Kidney (tissue), 14 donors: ENCODE measurements around the gene VPS35L. TPM values are rescaled to one million over a fixed set of nuclear protein-coding genes. Genes with fewer than 3 reads are reported as not detected.

Experiments used
- DNase-seq, 5 donors: peaks; one replicate each; pipeline ENCODE4 v3.0.0-alpha.2; 2013 to 2020
- FAIRE-seq: peaks from 2 replicates; lab custom pipeline; 2012; peaks lifted over from hg19 to GRCh38; lab: Jason Lieb, UNC
- H3K27ac ChIP-seq, 2 donors: one replicate each; pipeline ENCODE4 v1.7.0; 2013; ENCODE audit warnings: low read depth in 2 of 2, low read length in 2 of 2, inconsistent platforms in 1 of 2
- H3K27me3 ChIP-seq: one replicate; pipeline ENCODE4 v1.7.1; 2013; ENCODE audit warnings: low read length, inconsistent platforms; ENCODE audit not compliant: control insufficient read depth, insufficient read depth
- H3K36me3 ChIP-seq, 3 donors: one replicate each; pipeline versions ENCODE4 v1.7.0 to v1.7.1; 2013; ENCODE audit warnings: low read length in 3 of 3, control low read depth in 1 of 3, inconsistent platforms in 1 of 3; ENCODE audit not compliant: insufficient read depth in 3 of 3, control insufficient read depth in 2 of 3
- H3K4me1 ChIP-seq, 3 donors: one replicate each; pipeline versions ENCODE4 v1.7.0 to v1.7.1; 2013; ENCODE audit warnings: low read length in 3 of 3, inconsistent platforms in 1 of 3, low read depth in 1 of 3; ENCODE audit not compliant: control insufficient read depth in 2 of 3, insufficient read depth in 2 of 3
- H3K4me3 ChIP-seq, 3 donors: one replicate each; pipeline versions ENCODE4 v1.7.0 to v1.8.1; 2013; ENCODE audit warnings: low read length in 3 of 3, control low read depth in 1 of 3, inconsistent platforms in 1 of 3
- H3K9ac ChIP-seq, 3 donors: one replicate each; pipeline versions ENCODE4 v1.7.0 to v1.7.1; 2013; ENCODE audit warnings: low read length in 3 of 3, control low read depth in 1 of 3, inconsistent platforms in 1 of 3
- H3K9me3 ChIP-seq, 3 donors: one replicate each; pipeline versions ENCODE4 v1.7.0 to v1.7.1; 2013; ENCODE audit warnings: low read length in 3 of 3, control low read depth in 1 of 3, inconsistent platforms in 1 of 3; ENCODE audit not compliant: control insufficient read depth in 2 of 3, insufficient read depth in 1 of 3
- CTCF ChIP-seq: IDR thresholded peaks from 3 replicates; pipeline ENCODE4 v1.5.1; 2012; ENCODE audit warnings: mild to moderate bottlenecking, moderate library complexity, borderline replicate concordance; ENCODE audit not compliant: insufficient read depth; ENCODE audit errors: extremely low read depth
- intact Hi-C: fragments of 100-400 bp; cut with DNase I; formaldehyde crosslinking; loops from one replicate; pipeline ENCODE4 v1.11.1; 2022
- polyA plus RNA-seq: library from polyadenylated mRNA; stranded (reverse); fragments of 350-450 nt; fragmentation: Illumina TruSeq; extraction: RNeasy Lipid Tissue Mini Kit (QIAGEN cat#74804); gene quantifications from one replicate; pipeline ENCODE4 v1.2.3, GENCODE V29; 2014; ENCODE audit warnings: low read depth, low replicate concordance; ENCODE audit not compliant: insufficient read depth
- total RNA-seq: library from RNA; stranded (reverse); fragmentation: NEBNext Ultra II Directional; extraction: Animal tissue kit (Norgen Biotek cat#: 25700); gene quantifications from one replicate; pipeline ENCODE4 v1.2.1, GENCODE V29; 2021
- donor health status: control.
- donor health status: control.
- donor health status: control.
- donor health status: control.
- donor health status: control.
- donor health status: DM: yes; HTN: yes; CAD: no.
- donor health status: Normal renal cell carcinoma (clear cell type).

VPS35L gene
- total and polyA plus RNA-seq, 2 donors from 2014 or later: 42.4 to 63.5 TPM

- H3K4me3 ChIP-seq: no peak overlapping the region
- H3K4me1 ChIP-seq: peaks cover 0 to 6% (median 6%) of the 10 kb centered on the region in 3 donors
- H3K27me3 ChIP-seq: no peaks in the 10 kb centered on the region
- DNase-seq (peak in 1 of 5 donors; percentile 68), FAIRE-seq (no peak)
- no peak for TF ChIP-seq CTCF
- H3K36me3 ChIP-seq: peaks cover 0 to 17% (median 3%) of the 10 kb centered on the region in 3 donors
- no peak overlapping the region for H3K9ac ChIP-seq
- no peaks in the 10 kb centered on the region for H3K9me3 ChIP-seq
- intact Hi-C loops: no loop called here
- H3K27ac ChIP-seq: no peak overlapping the region
Measured at GRCh38 chr16:19710991-19711545, 155.6 kb downstream of the VPS35L start.

DNA sequence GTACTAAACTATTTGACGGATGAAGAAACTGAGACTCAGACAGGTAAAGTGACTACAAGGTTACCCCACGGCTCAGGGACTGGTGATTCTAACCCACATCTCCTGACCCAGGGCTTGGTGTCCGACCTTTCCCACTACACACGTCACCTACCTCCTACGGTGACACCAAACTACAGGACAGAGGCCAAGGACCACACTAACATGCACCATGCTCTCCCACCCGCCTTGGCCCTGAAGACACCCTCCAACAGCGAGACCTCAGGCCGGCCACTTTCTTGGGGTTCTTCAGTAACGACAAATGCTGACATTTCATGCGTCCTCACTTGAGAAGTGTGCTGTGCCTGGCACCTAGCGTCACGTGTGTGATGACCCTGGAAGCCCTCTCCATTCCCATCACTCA lies 156.1 kb downstream of the VPS35L start:
- H3K36me3 ChIP-seq: peaks cover 0 to 14% (median 3%) of the 10 kb centered on the region in 3 donors
- H3K4me3 ChIP-seq: no peak overlapping the region
- intact Hi-C loops: no loop called here
- H3K9me3 ChIP-seq: no peaks in the 10 kb centered on the region
- no peak for TF ChIP-seq CTCF
- no peak for FAIRE-seq
- H3K9ac ChIP-seq: no peak overlapping the region
- peak in 1 of 5 donors; percentile 43 for DNase-seq
- peaks cover 0 to 12% (median 6%) of the 10 kb centered on the region in 3 donors for H3K4me1 ChIP-seq
- H3K27ac ChIP-seq: no peak overlapping the region
- H3K27me3 ChIP-seq: no peaks in the 10 kb centered on the region

DNA sequence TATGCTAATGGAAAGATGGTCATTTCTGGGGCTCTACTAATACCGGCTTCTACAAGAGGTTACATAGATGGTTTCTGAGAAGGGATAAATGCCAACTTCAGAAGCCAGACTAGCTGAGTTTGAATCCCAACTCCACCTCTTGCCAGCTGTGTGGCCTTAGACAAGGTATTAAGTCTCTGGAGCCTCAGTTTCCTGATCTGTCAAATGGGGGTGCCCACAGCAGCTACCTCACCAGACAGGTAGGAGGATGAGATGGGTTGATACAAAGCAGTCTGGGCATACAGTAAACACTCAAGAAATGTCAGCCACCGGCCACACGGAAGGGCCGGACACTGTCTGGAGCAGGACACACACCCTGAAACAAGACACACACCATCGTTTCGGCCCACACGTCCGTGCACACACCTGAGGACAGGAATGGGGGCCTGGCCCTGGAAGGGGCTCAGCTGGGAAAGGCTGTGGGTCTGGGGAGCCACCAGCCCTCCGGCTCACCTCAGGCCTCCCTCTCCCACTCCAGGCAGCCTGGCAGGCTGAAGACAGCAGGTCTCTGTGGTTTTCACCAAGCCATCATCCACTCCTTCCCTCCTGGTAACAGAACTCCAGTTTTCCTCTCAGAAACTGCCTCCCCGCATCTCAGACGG lies 157.0 kb downstream of the VPS35L start:
- no peak overlapping the region for H3K9ac ChIP-seq
- H3K4me3 ChIP-seq: no peak overlapping the region
- DNase-seq: peak in 1 of 5 donors; percentile 48
- peaks cover 0 to 11% (median 3%) of the 10 kb centered on the region in 3 donors for H3K36me3 ChIP-seq
- peaks cover 0 to 12% (median 6%) of the 10 kb centered on the region in 3 donors for H3K4me1 ChIP-seq
- intact Hi-C loops: no loop called here
- no peak for TF ChIP-seq CTCF
- H3K27ac ChIP-seq: no peak overlapping the region
- FAIRE-seq: no peak
- no peaks in the 10 kb centered on the region for H3K9me3 ChIP-seq
- no peaks in the 10 kb centered on the region for H3K27me3 ChIP-seq
